Chondrocyte (in vitro differentiated cells): ENCODE results near the gene MAP2K3. TPM values are rescaled to one million over a fixed set of nuclear protein-coding genes. Genes with fewer than 3 reads are reported as not detected.

Source experiments
- total RNA-seq: library from RNA; stranded (reverse); gene quantifications from 3 replicates; pipeline ENCODE4 v1.2.1, GENCODE V29; 2021

MAP2K3 gene
- total RNA-seq, 1 donor from 2014 or later = 35.9 TPM

Other genes starting within 250 kb of the MAP2K3 start
- gene USP22, start 241.7 kb upstream of the MAP2K3 start, total RNA-seq = 228 to 248 TPM (median 239 TPM) in 3 replicates
- gene DHRS7B, start 157.7 kb upstream of the MAP2K3 start, total RNA-seq = 17.1 to 24.7 TPM (median 20.2 TPM) in 3 replicates
- gene TMEM11, start 70.5 kb upstream of the MAP2K3 start, total RNA-seq = 24.3 to 28.1 TPM (median 24.7 TPM) in 3 replicates
- 8.2 to 18.6 TPM (median 17.2 TPM) in 3 replicates for gene NATD1, start 31.3 kb upstream of the MAP2K3 start, total RNA-seq
- 2.2 to 2.8 TPM (median 2.5 TPM) in 3 replicates for gene KCNJ12, start 91.6 kb downstream of the MAP2K3 start, total RNA-seq